HG02885 (cell line): ENCODE measurements around the gene RASGRF1.
"Not testable (repeated sequence)": the region's sequence is repeated elsewhere in the genome, so short reads cannot be mapped to it uniquely, and the experiment has no call there.

Source experiments
- ATAC-seq: cut with Tn5 transposase; IDR thresholded peaks from one replicate; pipeline ENCODE4 v1.9.1; 2021; ENCODE audit warnings: mild to moderate bottlenecking; ENCODE audit not compliant: unreplicated experiment, poor library complexity

The RASGRF1 gene

DNA sequence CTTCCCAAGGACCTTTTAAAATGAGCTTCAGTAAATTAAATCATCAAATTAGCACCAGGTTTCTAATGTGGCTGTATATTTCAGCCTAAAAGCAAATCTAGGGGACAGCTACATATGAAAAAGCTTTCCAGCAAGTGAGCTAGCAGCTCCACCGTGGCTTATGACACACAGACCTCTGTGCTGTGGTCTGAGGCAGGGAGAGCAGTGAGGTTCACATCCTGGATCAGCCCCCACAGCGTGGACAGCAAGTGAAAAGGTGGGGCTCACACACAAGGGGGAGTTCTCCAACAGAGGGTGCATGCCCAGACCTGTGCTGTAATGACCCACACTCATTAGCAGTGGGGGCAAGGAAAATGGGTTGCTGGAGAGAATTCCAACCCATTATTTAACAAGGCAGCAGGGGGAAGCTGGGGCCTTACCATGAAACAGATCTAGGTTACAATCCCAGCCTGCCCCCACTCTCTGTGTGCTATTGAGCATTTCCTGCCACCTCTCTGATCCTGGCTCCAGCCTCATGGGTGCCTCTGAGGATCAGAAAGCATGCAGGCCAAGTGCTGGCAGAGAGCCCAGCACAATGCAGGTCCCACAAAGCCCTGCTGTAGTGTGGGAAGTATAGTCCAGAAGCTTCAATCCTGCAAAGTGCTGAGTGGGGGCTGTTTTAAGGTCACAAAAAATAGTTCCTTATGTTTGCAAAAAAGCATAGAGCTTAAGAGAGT, 48.2 kb downstream of the RASGRF1 start:
- ATAC-seq = no peak

DNA sequence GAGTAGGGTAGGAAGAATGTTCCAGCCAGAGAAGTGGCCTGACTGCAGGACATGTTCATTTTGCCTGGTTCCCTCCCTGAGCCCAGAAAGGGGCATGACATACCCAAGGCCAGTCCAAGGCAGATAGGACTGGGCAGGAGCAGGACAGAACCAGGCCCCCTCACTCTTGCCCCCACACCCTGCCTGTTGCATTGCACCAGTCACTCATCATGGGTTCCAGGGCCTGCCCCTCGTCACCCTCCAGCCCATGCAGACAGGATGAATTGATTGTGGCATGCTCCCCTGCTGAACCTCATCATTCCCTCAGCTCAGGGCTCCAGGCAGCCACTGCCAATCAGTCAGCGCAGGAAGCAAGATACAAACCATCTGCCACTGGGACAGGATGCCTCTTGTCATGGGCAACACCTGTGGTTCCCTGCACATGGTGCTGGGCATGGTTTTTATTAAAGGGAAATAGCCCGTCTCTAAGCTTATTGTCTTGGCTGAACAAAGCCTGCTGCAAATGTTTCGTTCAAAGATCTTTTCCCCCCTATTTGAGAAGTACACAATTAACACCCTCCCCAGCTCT, 48.9 kb downstream of the RASGRF1 start:
- no peak for ATAC-seq

DNA sequence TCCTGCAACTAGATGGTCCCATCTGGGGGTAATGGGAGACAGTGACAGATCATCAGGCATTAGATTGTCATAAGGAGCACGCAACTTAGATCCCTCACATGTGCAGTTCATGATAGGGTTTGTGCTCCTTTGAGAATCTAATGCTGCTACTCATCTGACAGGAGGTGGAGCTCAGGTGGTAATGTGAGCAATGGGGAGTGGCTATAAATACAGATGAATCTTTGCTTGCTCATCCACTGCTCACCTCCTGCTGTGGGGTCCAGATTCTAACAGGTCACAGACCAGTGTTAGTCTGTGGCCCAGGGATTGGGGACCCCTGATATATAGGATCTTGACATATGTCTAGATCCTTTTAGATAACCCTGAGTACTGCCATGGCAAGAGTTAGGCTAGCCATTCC, 52.7 kb downstream of the RASGRF1 start:
- no peak for ATAC-seq

DNA sequence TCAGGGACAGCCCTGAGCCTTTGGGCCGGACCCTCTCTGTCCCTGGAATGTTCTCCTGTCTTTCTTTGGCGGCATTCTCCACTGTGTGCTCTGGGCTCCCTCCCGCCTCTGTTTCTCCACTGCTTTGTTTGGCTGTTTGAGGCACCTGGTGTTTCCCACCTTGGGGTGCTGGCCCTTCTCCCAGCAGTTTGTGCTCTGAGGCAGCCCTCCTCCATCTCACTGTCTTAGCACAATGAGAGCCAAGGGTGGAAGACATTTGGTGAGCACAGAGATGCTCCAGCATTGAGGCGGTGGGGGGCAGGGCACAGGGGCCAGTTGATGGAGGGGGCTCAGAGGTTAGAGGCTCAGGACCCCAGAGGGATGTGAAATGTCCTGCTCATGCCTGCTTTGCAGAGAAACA, 54.3 kb downstream of the RASGRF1 start:
- ATAC-seq = no peak

DNA sequence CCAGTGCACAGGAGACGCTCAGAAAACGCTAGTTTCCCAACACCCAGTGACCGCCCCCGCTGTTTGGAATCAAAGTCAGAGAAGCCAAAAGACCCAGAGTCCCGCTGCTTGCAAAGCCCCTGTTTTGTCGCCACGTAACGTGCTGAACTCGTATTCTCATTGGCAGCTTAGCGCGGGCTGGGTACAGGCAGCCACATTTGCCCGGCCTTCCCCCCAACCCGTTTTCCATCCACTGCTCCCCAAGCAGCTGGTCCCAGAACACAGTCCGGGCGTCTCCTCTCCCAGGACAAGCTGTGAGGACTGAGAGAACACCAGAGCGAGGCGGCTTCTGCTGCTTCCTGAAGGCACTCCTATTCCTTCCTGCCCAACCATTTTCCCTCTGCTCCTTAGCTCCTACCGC, 54.8 kb downstream of the RASGRF1 start:
- no peak for ATAC-seq

DNA sequence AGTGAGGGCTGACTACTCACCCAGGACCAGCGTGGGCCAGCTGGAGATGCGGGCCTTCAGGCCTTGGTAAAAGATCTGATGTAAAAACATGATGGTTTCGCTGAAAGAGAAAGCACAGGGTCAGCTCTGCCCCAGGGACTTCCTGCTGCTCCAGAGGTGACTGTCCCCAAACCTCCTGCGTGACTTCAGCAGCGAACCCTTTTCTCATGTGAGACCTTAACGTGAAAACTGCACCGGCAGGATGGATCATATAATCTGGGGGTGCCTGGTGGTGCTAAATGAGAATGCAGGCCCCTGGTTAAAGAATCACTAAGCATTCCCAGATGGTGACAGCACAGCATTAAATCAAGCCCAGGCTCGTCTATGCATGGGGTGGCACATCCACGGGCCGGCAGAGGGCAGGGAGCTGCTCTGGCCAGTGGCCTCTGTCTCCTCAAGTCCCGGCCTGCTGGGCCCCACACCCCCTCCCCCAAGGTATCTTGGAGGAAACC, 55.4 kb downstream of the RASGRF1 start:
- ATAC-seq = peak; percentile 75

DNA sequence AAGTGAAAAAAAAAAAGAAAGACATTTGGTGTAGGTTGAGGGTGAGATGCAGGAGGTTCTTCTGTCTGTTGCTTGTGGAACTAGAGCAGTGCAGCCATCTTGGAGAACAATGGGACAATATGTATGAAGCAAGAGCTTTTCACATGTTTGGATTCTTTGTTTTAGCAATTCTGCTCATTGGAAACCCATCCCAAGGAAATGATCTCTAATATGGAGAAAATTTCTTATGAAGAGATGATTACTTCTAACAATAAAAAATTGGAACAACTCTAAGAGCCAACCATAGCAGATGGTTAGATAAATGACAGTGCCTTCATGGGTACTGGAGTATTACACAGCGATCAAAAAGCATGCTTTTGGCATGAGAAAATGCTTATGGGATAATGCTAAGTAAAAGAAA, 56.3 kb downstream of the RASGRF1 start:
- no peak for ATAC-seq

DNA sequence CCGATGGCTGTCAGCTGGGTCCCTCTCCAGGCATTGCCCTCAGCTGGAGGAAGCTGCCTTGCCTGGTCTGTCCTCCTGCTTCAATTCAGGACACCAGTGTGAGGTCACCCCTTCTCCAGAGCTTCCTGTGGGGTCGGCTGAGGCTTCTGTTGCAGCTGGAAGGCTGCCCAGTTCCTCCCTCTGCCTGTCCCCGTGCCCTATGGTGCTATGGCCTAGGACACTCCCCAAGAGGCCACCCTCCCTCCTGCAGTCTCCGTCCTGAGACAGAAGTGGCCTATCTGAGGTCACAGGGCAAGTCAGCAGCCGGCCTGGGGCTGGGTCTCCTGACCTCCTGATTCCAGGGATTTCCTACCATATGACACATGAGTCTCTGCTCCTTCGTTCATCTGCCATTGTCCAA, 57.9 kb downstream of the RASGRF1 start:
- no peak for ATAC-seq

DNA sequence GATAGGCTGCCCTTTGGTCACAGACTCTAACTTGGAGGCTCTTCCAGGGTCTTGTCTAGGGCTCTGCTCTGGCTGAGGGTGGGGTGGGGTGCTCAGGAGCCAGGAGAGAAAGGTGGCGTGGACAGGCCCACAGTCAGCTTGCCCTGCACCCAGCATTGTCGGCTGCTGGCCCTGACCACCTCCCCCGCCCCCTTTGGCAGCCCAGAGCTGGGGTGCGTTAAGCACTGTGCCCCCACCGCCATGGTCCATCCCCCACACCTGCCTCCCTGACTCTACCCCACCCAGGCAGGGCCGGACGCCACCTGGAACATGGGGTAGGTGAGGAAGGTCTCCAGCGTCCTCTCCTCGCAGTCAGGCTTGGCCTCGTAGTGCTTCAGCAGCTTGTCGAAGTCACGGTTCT, 58.8 kb downstream of the RASGRF1 start:
- ATAC-seq = no peak

DNA sequence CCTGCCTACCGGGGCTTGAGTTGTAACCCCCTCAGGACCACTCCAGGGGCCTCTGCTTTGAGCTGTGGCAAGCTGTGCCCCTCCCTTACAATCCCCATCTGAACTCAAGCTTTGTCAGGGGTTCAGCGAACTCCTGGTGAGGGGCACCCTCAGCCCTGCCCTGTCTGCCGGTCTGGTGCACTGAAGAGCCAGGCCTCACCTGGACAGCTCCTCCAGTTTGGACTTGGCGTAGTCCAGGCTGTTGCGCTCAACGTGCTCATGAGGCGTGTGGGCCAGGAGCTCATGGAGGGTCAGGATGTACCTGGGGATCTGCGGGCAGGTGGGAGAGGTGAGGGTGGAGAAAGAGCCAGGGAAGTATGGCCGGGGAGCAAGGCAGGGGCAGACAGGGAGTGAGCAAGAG, 59.4 kb downstream of the RASGRF1 start:
- ATAC-seq = no peak

DNA sequence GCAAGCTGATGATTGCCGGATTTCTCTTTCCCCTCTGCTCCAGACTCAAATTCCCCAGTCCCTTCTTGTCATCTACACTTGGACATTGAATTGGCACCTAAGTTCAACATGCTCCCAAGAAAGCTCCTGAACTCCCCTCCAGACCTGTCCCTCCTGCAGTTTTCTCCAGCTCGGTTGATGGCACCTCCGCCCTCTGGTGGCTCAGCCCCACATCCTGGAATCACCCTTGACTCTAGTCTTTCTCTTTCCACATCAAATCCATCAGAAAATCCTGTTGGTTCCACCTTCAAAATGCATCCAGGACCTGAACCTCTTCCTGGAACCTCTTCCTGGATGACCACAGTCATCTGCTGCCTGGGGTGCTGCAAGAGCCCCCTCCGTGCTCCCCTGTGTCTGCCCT, 60.1 kb downstream of the RASGRF1 start:
- no peak for ATAC-seq

DNA sequence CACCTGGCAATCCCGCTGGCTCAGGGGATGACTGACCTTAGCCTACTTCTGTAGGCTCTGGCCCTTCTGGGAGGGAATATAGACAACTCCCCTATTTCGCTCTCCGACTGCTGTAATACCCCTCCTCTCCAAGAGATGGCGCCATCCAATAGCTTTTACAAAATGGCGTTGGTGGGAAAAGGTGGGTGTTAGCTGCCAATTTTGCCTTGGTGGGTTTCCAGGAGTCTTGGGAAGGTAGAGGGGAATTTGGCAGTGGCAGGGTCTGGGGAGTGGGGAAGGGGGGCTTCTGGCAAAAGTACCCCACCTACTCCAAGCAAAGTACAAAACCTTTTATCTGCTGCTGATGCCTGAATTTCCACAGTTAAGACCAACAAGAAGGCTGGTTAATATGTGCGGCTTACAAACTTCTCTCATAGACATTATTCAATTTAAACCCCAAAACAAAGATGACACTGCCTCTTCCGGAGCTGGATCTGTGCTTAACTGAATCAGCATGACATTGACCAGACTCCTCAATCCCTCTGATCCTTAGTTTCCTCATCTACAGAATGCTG, 62.1 kb downstream of the RASGRF1 start:
- ATAC-seq = no peak

DNA sequence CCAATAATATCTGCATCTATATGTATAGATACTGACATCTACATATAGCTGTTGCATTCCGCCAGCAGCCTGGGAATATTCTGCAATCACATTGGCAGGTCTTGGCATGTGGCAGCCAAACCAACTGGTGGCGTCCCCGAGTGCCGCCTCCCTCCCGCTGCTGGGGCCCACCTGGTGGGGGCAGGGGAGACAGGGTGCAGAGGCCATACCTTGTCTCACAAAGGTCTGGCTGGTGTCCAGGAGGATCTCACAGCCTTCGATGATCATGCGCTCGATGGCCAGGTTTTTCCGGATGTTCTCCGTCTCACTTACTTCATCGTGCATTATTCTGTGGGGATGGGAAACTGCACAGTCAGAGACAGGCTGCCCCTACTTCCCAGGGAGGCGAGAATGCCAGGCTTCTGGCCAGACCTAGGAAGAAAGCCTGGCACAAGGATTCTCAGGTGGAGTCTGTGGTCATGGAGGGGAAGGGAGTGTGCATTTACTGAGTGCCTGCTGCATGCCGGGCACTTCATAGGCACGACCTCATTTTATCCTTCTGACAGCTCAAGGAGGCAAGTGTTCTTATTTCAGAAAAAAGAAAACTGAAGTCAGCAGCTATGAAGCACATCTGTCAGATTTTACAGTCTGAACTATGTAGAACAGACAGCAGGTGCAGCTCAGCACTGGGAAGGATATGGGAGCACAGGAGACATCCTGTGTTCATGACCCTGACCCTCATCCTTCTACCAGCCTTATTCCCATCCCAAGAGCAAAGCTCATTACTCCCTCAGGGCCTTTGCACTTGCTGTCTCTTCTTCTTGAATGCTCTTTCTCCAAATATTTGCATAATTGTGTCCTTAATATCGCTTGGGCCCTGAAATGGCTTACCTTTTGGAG, 62.8 kb downstream of the RASGRF1 start:
- no peak for ATAC-seq

DNA sequence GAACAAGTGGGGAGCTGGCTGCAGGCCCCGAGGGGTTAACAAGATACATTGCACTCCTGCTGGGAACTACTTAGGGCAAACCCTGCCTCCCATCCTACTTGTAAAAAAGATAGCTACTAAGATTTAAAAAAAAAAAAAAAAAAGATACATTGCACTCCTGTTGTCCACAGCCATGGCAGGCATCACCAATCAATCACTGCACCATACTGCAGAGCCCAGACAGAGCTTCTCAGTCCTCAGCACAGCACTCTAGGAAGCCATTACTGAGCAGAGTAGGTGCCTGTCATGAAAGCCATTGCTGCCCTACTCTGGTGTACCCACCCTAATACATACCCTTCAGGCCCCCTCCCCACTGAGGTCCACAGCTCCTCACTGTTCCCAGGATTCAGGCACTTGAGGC, 64.8 kb downstream of the RASGRF1 start:
- no peak for ATAC-seq

DNA sequence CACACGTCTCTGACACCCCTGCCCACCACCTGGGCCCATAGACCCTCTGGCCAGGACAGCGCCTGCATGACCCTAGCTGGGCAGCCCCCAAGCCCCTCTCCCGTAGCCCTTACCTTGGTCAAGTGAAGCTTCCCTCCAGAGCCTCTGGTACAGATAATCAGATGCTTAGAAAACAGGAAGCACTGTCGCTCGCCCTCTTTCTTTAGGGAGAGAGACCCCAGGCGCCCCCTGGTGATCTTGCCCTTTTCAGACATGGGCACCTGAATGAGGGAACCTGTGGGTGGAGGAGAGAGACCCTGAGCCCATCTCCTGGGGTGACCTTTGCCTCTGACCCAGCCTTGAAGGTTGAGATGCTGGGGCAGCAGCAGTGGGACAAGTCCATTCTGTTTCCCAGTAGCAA, 65.4 kb downstream of the RASGRF1 start:
- ATAC-seq = no peak

DNA sequence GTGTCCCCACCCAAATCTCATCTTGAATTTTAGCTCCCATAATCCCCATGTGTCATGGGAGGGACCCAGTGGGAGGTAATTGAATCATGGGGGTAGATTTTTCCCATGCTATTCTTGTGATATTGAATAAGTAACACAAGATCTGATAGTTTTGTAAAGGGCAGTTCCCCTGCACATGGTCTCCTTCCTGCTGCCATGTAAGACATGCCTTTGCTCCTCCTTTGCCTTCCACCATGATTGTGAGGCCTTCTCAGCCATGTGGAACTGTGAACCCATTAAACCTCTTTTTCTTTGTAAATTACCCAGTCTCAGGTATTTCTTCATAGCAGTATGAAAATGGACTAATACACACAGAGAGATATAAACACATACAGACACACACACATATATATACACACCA, 66.1 kb downstream of the RASGRF1 start:
- not testable (repeated sequence) for ATAC-seq

DNA sequence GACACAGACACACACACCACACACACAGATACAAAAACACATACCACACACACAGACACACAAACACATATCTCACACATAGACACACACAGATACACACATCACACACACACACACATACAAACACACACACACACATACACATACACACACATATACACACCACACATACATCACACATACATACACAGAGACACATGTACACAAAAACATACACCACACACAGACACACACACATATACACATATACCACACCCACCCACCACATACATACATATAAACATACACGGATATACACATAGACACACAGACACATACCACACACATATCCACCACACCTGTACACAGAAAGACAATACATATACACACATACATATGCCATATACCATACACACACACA, 66.7 kb downstream of the RASGRF1 start:
- no peak for ATAC-seq

DNA sequence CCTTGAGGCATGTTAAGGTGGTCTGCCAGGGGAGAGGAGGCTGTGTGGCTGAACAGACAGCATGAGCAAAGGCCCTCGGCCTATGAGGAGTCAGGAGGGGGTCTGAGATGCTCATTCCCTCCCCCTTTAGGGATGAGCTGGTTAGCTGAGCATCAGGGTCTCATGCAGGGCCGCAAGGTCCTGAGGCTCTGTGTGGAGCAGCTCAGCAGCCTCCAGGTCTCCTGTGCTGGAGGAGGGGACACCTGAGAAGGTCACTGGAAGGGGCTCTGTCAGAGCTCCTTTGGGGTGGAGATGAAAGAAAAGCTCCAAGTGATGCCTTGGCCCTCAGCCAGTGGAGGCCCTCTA, 67.1 kb downstream of the RASGRF1 start:
- ATAC-seq = no peak

DNA sequence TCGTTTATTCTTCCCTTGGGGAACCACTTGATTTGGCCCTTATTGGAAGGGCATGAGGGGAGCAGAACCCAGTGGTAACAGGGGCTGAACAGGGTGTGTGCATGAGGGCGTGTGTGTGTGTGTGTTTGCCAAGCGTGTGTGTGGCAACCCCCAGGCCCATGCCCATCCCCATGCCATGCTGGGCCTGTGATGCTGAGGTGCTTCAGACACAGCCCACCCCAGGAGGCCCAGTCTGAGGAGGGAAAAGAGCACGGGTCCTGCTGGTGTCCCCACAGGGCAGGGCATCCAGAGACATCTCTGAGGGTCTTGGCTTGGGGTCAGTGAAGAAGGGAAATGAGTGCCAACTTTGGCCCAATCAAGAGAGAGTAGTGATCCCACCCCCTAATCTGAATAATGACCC, 71.6 kb downstream of the RASGRF1 start:
- ATAC-seq = no peak

DNA sequence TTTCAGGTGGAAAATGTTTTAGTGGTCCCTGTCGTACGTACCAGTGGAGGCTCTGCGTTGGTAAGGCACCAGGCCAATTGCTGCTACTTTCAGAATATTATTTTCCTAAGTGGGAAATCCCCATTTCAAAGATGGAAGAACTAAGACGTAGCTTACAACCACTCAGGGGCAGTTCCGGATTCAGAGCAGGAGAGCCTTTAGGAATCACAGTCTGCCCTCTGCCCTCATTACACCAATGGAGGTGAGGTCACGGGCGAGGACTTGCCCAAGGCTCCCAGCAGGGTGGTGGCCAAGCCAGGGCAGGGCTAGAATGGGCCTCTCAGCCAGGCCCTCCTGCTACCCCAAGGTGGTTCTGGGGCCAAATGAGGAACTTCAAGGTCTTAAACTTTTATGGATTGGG, 72.6 kb downstream of the RASGRF1 start:
- ATAC-seq = no peak

DNA sequence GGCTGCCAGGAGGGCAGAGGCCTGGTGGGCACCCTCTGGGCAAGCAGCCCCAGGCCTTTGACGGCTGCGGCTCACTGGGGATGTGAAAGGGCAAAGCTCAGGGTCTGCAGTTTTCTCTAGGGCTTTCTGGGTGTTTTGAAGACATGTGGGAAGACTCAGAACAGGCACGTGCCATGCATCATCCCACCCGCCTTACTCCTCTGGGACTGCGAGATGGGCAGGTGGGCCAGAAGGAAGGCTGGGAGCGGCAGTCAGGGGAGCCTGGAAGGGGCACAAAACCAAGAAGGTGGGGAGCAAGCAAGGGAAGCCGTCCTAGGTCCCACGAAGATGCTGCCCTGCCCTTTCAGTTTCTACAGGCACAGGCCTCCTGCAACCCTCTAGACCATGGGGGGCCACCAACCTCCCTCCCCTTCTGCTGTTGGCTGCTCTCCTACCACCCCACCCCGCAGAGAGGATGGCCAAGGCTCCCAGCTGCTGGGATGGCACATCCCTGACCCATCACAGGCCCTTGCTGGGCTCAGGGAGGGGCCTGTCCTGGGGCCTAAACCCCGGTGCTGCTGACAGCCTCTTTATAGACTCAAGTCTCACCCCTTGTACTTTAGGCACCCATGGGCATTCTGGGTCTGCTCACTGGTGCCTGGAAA, 73.9 kb downstream of the RASGRF1 start:
- no peak for ATAC-seq
